DMS153 (cell line): ENCODE measurements around the gene BMPER.
A peak's percentile ranks its signal among the peaks of the same experiment; 100 is the strongest.

Experiments used
- DNase-seq: peaks from one replicate; lab custom pipeline; 2025; lab: John Stamatoyannopoulos, UW

BMPER gene

DNA sequence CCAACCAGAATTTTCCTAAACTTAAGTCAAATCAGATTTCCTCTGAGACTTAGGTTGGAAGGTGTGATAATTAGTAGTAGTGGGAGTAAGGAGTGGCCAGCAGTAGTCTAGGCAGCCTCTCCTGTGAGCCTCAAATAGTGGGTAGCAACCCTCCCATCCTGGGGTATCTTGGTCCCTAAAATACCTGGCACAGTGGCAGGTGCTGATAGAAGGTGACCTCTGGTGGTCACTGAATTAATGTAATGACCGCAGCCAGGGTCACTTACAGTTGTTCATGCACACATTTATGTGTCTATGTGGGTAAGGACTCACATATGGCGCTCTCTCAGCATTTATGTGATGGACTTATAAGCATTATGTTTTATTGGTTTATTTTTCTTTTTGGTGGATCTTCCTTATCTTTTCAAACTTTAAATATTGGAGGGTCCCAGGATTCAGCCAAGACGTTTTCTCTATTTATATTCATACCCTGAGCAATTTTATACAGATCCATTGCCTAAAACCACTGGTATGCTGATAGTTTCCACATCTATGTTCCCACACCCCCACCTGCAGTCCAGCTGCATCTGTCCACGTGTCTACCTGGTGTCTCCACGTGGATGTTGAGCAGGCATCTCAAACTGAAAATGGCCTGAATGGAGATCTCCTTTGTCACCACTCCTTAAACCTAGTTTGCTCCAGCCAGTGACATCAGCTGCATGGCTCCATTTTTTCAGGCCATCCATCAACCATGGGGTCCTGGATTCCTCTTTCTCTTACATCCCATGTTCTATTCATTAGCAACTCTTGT lies 18.3 kb downstream of the BMPER start:
- no peak for DNase-seq

DNA sequence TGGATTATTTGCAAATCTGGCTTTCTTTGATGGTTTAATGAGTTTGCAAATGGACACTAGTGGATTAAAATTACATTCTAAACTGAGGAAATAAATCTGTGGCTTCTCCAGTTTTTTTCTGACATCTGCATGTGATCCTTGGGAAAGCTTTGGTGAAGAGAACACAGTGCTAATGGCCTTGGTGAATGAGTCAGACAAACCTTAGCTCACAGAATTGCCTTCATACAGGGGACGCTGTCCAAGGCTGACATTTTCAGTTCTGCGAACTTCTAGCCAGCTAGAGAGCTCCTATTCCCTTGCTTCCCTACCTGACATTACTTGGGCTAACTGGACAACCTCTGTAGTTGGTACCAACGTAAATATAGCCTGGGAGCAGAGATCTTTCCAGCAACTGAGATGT lies 21.2 kb downstream of the BMPER start:
- DNase-seq: no peak

DNA sequence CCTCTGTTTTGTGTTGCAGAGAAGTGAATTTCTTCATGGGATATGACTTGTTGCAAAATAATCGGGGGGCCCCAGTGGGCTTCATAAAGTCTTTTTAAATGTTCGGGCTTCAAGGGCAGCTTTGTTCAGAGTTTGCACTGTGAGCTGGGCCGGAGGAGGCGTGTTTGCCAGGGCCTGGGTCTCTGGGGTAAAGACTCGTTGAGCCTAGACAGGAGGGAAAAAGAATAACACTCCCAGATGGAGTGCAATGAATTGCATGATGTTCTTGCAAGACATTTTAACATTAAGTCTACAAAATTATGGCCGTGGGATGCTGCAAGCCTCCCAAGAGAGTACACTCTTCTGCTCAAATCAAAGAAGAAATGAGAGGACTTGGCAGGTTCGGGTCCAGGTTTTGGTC lies 23.6 kb downstream of the BMPER start:
- no peak for DNase-seq

DNA sequence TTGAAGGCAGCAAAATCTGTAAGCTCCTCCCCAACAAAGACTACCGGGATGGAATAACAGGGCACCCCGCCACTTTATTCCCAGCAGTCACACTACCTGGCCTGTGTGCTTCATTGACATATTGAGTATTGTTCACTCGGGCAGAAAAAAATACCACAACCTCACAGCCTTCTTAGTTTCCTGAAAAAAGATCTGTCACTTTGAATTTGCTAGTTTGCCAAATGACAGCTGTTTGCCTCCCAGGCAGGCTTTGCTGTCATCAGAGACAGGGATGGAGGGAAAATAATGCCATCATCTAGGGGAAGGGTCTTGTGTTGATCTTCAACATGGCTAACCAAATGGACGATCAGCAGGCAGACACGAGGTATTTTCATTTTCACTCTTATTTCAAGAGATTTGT lies 26.9 kb downstream of the BMPER start:
- DNase-seq: no peak

DNA sequence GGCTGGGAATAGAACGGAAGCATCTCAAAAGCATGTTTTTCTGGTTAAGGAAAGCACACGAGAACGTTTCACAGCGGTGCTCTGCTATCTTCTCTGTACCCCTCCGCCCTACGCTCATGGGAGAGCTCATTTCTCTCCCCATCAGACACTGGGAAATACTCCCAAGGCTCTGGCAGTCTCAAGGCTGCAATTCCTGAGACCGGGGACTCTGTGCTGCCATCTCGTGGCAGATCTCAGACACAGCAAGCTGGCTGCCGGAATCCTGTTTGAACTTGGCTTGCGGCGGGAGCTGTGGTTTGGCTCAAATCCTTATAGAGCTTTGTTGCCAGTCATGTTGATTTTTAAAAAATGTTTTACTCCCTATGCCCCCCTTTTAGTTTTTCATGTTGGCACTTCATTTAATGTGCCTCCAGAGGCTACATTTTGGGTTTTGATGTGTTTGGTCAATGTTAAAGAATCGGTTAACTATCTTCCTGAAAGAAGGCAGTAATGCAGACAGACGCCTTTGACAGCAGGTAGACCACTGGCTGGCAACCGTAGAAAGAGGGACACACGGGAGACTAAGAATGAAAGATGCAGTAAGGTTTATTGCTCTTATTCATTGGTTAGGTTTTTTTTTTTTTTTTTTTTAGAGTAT lies 27.6 kb downstream of the BMPER start:
- DNase-seq: peak; percentile 57

DNA sequence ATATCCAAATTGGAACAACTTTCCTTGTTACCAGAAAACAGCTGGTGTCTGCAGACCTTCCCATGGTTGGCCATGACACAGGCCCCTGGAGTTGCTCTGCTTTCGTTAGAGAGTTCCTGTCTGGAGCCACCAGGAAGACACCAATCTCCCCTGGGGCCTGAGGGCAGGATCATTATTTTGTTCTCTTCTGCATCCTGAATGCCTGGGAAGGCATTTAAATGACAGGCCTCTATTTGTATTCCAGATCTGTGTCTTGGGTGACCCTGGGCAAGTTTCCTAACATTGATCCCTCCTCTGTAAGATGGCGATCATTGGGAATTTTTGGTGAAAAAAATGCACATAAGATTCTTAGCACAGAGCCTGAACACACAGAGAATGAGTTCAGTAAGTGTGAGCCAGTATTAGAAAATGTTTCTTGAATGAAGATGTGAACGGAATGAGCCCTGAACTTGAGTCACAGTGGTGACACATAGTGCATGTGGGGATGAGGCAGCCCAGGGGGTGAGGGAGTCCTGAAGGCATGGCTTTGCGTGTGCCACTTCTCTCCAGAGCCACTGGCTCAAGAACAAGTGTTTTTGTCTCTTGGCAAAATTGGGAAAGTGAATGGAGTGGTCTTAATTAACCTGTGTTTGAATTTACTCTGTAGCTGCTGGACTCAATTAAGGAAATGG lies 28.4 kb downstream of the BMPER start:
- DNase-seq: no peak

DNA sequence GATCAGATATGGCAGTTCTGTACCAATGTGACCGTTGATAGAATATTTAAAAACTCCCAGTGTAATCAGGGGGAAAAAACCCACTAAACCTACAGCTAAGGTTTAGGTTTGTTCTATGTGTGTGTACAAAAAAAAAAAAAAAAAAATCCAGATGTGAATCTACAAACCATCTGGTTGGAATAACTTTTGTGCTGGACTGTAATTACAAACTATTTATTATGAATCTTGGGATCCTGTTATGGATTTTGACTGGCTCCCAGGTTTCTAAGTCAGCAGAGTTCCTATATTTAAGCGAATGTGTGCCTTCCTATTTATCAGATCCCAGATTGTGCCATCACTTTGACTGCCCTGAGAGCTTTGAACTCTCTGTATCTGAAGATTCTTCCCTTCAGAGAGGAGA lies 29.1 kb downstream of the BMPER start:
- DNase-seq: no peak

DNA sequence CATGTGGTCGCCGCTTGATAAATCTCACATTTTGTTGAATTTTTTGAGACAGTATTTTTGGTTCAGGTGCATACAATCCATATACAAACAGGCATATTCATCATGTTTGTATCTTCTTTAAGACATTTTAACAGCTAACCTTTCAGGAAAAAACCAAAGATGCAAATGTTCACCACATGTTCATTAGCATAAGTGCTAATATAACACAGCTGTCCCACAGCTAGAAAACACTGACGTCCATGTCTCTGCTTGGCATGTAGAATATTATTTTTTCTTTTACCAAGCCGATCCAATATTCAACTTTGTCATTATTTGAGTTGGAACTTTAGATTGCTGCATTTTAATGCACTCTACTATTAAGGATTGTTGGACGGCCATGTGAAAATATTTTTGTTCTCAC lies 31.2 kb downstream of the BMPER start:
- no peak for DNase-seq

DNA sequence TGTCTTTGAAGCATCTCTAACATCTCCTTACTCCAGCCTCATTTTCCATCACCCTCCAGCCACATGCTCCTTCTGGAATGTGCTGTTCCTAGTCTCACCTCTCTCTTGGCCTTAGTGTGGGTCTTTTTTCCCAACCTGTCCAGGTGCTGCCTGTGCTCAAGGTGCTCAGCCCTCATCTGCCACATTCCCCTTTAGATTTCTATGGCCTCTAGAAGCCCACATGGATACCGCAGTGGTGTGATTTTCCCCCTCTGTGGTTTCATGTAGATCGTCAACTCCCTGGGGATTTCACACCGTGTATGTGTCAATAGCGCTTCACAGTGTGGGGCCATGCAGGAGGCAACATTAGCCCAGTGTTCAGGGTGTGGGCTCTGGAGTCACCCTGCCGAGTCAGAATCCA lies 32.5 kb downstream of the BMPER start:
- DNase-seq: no peak

DNA sequence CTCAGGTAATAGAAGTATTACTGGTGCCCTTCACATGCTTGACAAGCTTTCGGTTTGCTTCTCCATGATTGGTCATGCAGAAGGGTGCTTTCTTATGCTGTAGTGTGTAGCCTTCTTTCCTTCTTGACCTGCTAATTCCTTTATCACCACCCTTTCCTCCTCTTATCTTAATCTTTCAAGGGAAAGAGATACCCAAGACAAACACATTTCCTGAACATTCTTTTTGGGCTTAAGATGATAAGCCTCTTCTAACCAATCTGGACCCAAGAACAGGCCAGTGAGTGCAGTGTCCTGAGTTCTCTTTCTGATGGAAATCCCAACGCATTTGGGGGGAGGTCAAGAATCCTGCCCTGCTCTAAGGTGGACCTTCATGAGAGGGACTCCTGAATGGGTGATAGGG lies 33.8 kb downstream of the BMPER start:
- no peak for DNase-seq

DNA sequence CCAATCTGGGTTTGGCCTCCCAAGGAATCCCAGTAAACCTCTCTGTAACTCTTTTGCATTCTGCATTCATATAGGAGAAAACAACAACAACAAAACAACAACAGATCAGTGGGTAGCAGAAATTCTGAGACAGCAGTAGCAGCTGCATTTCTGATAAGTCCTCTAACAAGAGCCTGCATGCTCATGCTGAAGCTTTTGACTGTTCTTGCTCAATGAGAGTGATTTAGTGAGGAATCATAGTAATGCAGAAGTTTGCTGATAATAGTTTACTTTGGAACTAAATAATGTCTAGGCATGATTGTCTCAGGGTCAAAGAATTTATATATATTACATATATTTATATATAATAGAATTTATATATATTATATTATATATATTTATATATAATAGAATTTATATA lies 35.2 kb downstream of the BMPER start:
- no peak for DNase-seq

DNA sequence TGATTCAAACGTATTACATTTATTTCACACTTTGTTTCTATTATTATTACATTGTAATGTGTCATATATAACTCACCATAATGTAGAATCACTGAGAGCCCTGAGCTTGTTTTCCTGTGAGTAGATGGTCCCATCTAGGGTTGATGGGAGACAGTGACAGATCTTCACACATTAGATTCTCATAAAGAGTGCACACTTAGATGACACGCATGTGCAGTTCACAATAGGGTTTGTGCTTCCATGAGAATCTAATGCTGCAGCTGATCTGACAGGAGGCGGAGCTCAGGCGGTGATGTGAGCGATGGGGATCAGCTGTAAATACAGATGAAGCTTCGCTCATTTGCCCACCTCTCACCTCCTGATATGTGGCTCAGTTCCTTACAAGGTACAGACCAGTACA lies 36.1 kb downstream of the BMPER start:
- no peak for DNase-seq

DNA sequence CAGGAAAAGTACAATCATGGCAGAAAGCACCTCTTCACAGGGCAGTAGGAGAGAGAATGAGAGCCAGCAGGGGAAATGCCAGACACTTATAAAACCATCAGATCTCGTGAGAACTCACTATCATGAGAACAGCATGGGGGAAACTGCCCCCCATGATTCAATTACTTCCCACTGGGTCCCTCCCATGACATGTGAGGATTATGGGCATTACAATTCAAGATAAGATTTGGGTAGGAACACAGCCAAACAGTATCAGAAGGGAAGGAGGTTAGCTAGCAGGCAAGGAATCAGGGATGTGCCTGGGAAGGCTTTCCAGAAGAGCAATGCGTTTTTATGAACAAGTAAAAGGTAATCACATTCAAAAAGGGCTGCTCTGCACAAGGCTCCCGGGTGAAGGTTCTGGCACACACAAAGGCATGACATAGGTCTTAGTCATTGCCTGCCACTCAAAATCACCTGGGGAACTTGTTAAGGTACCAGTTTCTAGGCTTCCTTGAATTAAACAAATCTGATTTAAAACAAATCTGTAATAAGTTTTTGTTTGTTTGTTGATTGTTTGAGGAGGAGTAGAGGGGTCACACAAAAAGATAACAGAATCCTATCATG lies 40.9 kb downstream of the BMPER start:
- no peak for DNase-seq

DNA sequence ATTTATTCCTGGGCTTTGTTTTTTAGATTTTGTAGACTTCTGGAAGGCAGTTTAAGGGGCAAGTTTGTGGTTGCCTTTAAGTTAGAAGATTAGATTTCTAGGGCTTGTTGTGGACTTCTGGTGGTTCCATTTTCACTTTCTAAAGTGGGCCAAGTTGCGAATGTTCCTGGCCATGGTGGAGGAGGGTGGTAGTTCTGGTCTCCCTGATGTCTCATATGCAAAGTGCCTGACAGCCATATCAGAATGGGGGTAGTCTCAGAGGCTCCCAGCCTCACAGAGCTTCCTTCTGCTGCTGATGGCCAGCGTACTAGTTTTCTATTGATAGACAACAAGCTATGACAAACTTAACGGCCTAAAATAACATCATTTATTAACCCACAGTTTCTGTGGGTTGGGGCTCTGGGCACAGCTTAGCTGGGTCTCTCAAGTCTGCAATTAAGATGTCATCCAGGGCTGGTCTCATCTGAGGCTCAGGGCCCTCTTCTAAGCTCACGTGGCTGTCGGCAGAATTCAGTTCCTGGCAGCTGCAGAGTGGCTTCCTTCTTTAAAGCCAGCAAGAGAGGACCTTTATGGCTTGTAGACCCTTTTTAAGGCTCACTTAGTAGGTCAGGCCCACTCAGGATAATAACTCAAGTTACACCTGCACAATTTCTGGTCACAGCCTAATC lies 44.8 kb downstream of the BMPER start:
- no peak for DNase-seq

DNA sequence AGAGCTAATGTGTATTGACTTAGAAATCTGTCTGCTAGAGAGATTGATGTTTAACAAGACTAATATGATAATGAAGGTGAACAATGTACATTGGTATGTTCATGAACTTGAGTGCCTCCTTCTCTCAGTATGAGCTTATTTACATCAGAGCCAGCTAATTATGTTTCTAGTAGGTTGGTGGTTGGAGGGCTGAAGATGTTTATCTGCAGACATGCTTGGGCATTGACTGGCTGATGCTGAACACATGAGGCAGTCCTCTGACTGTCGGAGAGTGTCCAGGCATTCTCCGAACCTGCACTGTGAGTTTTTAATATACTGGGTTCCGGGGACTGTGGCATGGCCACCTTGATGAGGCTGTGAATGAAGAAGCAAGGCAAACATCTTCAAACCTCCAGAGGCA lies 47.5 kb downstream of the BMPER start:
- no peak for DNase-seq

DNA sequence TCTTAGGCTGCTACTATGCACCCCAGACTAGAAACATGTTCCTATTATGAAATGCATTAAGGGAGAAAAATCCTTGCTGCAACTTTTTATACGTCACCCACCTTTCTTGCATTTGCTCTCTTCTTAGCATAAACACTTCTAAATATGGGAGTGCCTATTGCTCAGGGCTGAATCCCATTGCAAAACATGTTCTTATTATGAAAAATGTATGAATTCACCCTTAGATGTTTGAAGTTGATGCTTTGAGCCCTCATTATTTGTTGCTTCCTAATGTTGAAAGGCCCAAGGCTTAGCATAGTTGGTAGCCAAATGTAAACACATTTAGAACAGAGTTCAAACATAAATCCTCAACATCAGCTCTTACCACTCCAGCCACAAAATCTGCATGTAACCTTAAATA lies 52.8 kb downstream of the BMPER start:
- DNase-seq: no peak

DNA sequence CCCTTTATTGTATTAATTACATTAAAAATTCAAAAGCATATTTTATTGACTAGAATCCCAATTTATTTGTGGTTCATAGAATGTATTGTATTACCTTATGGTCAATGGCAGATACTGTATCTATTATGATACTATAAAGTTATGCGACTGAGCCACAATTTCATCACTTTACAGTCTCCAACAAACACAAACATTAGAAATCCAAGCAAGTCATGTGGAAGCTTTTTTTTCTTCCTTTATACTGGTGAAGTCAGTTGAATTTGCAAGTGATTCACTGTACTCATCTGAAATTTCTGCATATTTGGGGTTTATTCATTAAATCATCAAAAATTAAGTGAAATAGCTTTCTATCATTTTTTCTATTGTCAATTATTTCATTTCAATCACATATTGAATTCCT lies 54.3 kb downstream of the BMPER start:
- no peak for DNase-seq

DNA sequence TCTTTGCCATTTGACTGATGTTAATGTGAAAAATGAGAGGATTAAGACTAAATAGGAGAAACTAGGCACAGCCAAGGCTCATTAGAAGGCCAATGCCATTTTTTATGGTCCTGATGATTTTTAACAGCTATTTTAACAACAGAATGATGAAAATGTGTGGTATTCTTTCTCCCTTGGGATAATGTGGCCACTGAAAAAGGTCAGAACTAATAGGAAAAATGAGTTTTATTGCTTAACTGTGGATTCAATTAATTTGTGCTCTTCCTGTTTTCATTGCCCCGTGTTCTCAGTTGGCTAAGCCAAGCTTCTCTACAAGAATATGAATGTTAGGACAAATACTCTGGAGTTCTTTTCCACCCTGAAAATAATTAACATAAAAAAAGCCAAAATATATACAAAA lies 56.6 kb downstream of the BMPER start:
- no peak for DNase-seq

DNA sequence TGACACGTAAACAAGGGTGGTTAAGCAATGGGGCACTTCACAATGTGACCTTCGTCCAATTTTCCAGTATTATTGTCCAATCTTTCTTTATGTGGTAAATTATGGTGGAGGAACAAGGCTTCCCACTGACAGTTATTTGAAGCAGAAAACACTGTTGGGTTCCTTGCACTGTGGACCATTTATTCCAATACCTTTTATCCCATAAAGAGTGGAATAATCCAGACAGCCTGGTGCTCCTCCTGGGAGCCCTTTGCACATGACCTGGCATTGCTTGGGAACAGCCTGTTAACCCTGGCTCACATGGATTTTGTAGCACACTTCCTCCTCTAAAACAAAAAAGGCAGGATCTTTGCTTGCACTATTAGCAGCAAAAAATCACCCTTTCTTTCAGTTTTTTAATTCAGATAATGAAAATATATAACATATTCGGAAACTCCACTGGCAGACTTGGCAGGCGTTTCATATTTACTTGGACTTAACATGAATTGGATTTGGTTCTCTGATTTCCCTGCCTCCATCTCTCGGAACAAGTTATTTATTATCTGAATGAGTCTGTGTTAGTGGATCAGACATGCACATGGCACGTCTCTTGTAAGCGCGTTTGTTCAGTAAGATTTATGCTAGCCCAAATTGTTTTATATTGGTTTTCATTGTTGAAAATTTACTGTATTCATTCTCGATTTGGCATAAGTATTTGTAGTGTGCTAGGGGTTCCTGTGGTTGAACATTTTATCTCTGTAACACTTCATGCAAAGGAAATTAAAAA lies 59.3 kb downstream of the BMPER start:
- DNase-seq: peak; percentile 42

DNA sequence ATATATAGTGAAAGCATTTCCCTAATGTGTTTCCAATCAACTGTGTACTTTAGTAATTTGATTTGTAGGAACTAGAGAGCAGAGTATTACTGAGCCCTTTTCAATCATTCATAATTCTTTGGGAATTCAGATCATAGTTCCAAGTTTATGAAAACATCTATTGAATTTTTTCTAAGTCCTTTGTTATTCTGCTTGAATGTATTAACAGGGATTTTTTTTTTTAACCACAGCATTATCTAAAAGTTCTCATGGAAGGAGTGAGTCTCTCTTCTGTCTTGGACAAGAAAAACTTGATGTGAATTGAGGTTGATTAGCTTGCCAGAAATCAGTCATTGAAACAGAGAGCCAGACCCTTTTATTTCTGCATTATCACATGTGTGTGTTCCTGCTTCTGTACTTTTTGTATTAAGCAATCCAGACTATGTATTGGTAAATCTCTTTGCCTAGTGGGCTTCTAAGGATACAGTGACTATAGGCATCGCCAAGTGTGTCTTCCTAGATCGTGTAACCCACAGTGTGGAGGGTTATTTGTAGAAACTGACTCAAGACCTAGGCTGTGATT lies 59.9 kb downstream of the BMPER start:
- no peak for DNase-seq

DNA sequence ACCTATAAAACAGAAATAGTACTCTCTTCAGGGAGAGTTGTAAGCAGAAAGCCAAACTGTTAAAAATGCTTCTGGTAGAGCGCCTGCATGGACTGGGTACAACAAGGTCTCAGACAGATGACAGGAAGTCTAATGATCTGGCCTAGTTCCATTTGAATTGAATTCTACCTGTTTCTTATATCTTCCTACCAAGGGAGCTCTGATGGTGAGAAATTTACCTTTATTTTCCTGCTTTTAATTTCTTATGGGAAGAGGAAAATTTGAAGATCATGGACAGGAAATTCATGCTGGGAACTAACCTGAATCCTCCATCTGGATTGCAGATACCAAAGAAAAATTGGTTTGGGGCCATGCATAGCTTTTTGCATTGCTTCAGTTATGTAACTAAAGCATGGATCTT lies 63.3 kb downstream of the BMPER start:
- DNase-seq: no peak
